Coronary artery (tissue), 2 donors: ENCODE measurements around the gene CCPG1.
"Not testable (repeated sequence)": the region's sequence is repeated elsewhere in the genome, so short reads cannot be mapped to it uniquely, and the experiment has no call there.

Experiments used
- DNase-seq: peaks from one replicate; pipeline ENCODE4 v3.0.0-alpha.2; 2017; ENCODE audit warnings: low spot score
- H3K27ac ChIP-seq, 2 donors: fragments of 200-600 bp; sonication (generic); one replicate each; pipeline ENCODE4 v1.5.1; 2016 to 2019
- H3K4me3 ChIP-seq: fragments of 200-600 bp; sonication (generic); 2 replicates; pipeline ENCODE4 v1.5.1; 2016; ENCODE audit warnings: mild to moderate bottlenecking, moderate library complexity
- TF ChIP-seq, protein P1 (sequence below): fragments of 200-600 bp; sonication (generic); IDR thresholded peaks from one replicate; pipeline ENCODE4 v1.5.1; 2019; ENCODE audit warnings: antibody characterized with exemption

The CCPG1 gene

DNA sequence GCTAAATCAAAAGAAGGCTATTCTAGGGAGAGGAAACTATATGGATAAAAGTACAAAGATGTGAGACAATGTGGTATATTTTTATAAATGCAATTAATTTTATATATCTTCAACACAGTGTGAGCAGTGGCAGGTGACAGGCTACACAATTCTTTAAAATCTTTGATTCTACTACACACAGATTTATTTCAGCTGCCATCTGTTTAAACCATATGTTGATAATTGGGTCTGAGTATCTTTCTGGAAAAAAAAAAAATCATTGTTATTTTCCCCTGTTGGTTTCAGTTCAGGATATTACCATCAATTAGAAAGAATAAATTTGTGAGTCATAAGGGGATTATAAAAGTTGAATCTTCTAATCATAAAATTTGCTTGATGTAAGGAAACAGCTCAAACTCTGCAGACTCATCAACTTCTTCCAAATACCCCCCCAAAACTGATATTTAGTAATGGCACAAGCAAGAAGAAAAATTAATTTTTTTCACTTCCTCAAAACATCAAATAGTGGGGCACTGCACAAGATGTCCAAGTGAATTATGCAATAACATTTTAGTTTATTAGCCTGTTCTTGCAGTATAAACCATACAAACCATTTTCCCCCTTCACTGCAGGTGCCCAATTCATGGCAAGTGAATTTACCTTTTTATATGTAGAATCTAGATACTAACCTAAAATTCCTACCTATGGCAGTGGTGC is 12.2 kb upstream of the CCPG1 start:
- no peak overlapping the region for H3K4me3 ChIP-seq
- H3K27ac ChIP-seq, result no peak overlapping the region
- DNase-seq, result no peak
- TF ChIP-seq, protein P1, sequence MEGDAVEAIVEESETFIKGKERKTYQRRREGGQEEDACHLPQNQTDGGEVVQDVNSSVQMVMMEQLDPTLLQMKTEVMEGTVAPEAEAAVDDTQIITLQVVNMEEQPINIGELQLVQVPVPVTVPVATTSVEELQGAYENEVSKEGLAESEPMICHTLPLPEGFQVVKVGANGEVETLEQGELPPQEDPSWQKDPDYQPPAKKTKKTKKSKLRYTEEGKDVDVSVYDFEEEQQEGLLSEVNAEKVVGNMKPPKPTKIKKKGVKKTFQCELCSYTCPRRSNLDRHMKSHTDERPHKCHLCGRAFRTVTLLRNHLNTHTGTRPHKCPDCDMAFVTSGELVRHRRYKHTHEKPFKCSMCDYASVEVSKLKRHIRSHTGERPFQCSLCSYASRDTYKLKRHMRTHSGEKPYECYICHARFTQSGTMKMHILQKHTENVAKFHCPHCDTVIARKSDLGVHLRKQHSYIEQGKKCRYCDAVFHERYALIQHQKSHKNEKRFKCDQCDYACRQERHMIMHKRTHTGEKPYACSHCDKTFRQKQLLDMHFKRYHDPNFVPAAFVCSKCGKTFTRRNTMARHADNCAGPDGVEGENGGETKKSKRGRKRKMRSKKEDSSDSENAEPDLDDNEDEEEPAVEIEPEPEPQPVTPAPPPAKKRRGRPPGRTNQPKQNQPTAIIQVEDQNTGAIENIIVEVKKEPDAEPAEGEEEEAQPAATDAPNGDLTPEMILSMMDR, result no peak

DNA sequence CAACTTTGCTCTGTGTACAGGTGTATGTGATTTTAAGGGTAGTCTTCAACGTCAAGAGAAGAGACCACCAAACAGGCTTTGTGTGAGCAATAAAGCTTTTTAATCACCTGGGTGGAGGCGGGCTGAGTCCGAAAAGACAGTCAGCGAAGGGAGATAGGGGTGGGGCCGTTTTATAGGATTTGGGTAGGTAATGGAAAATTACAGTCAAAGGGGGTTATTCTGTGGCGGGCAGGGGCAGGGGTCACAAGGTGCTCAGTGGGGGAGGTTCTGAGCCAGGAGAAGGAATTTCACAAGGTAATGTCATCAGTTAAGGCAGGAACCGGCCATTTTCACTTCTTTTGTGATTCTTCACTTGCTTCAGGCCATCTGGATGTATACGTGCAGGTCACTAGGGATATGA is 9.5 kb upstream of the CCPG1 start:
- H3K4me3 ChIP-seq, DNase-seq, H3K27ac ChIP-seq: not testable (repeated sequence)

DNA sequence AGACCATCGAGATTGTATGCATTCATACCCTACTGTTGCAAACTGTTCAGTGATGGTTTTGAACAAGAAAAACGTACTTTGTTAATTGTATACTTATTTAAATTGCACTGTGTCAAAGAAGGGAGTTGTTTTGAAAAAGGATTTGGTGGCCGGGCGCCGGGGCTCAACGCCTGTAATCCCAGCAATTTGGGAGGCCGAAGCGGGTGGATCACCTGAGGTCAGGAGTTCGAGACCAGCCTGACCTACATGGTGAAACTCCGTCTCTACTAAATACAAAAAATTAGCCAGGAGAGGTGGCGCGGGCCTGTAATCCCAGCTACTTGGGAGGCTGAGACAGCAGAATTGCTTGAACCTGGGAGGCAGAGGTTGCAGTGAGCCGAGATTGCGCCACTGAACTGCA is 817 bp upstream of the CCPG1 start:
- DNase-seq, result not testable (repeated sequence)
- Histone ChIP-seq H3K4me3 (peak overlapping the region; percentile 95), H3K27ac (peak overlapping the region in 1 of 2 donors; percentile 96)

DNA sequence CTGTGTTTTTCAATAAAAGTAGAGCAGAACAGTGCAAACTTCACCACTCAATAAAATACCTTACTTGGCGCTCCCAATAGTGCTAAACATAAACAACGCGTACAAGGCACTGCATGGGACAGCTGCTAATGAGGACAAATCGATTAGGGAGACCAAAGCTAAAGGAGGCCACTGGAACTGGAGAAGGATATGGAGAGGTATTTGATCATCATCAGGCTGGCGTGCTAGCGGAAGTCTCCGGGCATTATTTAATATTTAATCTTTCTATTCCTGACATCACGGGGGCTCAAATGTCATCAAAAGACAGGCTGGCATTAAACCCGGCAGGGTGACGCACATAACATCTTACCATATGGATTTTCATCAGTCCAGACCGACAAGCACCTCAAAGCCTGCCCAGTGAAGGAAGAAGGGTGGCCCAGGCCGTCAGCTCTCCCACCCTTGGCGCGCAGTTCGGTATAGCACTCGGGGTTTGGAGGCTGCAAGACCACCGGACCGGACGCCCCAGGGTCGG is 604 bp downstream of the CCPG1 start:
- TF ChIP-seq, protein P1, result no peak
- no peak for DNase-seq
- H3K27ac ChIP-seq, result peak overlapping the region; percentile 92 to 96
- peak overlapping the region; percentile 95 for H3K4me3 ChIP-seq

DNA sequence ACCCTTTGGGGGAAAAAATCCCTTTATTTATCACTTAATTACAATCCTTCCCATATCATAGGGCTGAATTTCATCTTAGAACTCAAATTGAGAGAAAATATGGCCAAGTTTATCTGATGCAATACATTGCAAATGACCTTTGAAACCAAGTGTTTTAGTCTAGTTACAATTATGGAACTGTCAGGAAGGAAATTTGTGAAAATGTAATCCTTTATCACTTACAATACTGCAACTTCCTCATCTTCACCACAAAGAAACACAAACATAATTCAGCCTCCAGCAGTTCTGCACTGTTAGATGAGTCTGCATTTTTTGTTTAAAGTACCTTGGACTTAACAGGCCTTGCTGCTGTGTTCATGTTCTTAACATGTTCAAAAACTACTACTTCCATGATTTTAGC is 4.6 kb downstream of the CCPG1 start:
- TF ChIP-seq, protein P1, result no peak
- H3K4me3 ChIP-seq, result peak overlapping the region; percentile 26
- no peak for DNase-seq
- H3K27ac ChIP-seq, result peak overlapping the region in 1 of 2 donors; percentile 24

DNA sequence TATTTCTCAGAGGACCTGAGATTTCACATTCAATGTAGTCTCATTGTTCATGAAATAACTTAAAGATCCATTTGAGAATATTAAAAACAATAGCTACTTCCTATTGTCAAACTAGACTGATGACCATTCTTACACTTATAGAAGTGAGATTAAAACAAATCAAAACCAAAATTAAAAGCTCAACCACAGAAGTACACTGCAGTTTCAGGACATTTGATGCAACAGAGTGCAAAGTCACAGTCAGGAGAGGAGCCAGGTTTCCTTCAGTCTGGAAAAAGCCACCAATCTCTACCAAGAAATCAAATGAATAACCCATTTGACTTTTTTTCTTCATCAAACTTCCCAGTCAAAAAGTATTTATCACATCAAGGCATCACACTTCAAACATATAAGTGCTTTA is 5.5 kb downstream of the CCPG1 start:
- Histone ChIP-seq H3K27ac (no peak overlapping the region), H3K4me3 (no peak overlapping the region)
- DNase-seq, result no peak
- TF ChIP-seq, protein P1, result no peak

DNA sequence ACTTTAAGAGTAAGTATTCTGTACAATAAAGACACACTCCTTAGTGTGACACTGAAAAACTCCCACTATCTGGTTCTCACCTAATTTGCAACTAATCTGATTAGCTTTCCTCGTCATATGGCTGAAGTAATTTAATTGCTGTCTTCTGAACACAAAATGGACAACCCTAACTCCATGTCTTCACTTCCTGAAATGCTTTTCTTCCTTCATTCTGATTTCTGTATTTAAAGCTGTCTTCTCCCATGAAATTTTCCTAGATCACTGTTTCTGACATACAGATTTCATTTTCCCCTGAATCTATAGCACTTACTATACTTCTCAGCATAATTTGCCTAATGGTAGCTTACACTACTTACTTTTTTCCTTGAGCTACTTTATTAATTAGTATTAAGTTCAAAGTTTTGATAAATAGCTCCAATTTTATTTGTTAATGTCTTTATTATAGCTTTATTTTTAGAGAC is 6.3 kb downstream of the CCPG1 start:
- TF ChIP-seq, protein P1, result no peak
- no peak overlapping the region for H3K4me3 ChIP-seq
- DNase-seq, result no peak
- no peak overlapping the region for H3K27ac ChIP-seq

DNA sequence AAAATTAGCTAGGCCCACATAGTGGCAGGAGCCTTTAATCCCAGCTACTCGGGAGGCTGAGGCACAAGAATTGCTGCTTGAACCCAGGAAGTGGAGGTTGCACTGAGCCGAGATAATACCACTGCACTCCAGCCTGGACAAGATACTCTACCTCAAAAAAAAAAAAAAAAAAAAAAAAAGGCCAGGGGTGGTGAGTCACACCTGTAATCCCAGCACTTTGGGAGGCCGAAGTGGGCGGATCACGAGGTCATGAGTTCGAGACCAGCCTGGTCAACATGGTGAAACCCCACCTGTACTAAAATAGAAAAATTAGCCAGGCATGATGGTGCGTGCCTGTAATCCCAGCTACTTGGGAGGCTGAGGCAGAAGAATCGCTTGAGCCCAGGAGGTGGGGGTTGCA is 8.1 kb downstream of the CCPG1 start:
- H3K4me3 ChIP-seq, H3K27ac ChIP-seq, DNase-seq: not testable (repeated sequence)
